Endothelial cell of umbilical vein (primary cell): Measurements from ENCODE around the gene SASH3. TPM values are rescaled to one million over a fixed set of nuclear protein-coding genes. Genes with fewer than 3 reads are reported as not detected.

Experiments
- BruUV-seq: library from RNA; stranded (reverse); fragments of 400-500 nt; replicated peaks from 2 replicates; lab custom pipeline; 2021; lab: Mats Ljungman, UMichigan
- CTCF ChIA-PET: fragments of 300-600, 350-600 bp; sonication (Branson Sonifier 250); formaldehyde crosslinking; loops from one replicate; lab custom pipeline; 2021; ENCODE audit warnings: antibody characterized with exemption, inconsistent platforms; lab: Charles Lee
- POLR2A ChIA-PET: fragments of 300-600, 350-600 bp; sonication (Branson Sonifier 250); formaldehyde crosslinking; loops from one replicate; lab custom pipeline; 2021; ENCODE audit warnings: antibody characterized with exemption, inconsistent platforms; lab: Charles Lee
- DNase-seq: peaks from one replicate; pipeline ENCODE4 v3.0.0-alpha.2; 2011; ENCODE audit warnings: low read depth, low spot score
- FAIRE-seq: peaks from 2 replicates; lab custom pipeline; 2011; peaks lifted over from hg19 to GRCh38; lab: Jason Lieb, UNC
- H2AFZ ChIP-seq: 2 replicates; pipeline ENCODE4 v1.6.0; 2012; ENCODE audit warnings: low read depth, low read length, control low read depth, inconsistent platforms
- H3K27ac ChIP-seq: 2 replicates; pipeline ENCODE4 v1.5.1; 2011; ENCODE audit warnings: low read depth, mild to moderate bottlenecking, control low read depth, low read length, moderate library complexity; ENCODE audit not compliant: insufficient read depth
- H3K27me3 ChIP-seq, 2 experiments: 2 replicates each; pipeline versions ENCODE4 v1.6.0 to v1.6.1; 2011; ENCODE audit warnings: low read length in 2 of 2, mixed read lengths in 1 of 2; ENCODE audit not compliant: control insufficient read depth in 2 of 2, insufficient read depth in 2 of 2
- H3K36me3 ChIP-seq, 2 experiments: 2 replicates in 1 of 2; 3 replicates in 1 of 2; pipeline ENCODE4 v1.5.1; 2011; ENCODE audit warnings: low read length in 2 of 2, mild to moderate bottlenecking in 1 of 2, moderate library complexity in 1 of 2; ENCODE audit not compliant: control insufficient read depth in 2 of 2, insufficient read depth in 2 of 2; ENCODE audit errors: extremely low read depth in 1 of 2
- H3K4me1 ChIP-seq: 3 replicates; pipeline ENCODE4 v1.5.1; 2011; ENCODE audit warnings: mild to moderate bottlenecking, low read length; ENCODE audit not compliant: control insufficient read depth, insufficient read depth; ENCODE audit errors: extremely low read depth
- H3K4me2 ChIP-seq: 2 replicates; pipeline ENCODE4 v1.6.1; 2011; ENCODE audit warnings: low read length, control low read depth, mixed read lengths; ENCODE audit not compliant: insufficient read depth
- H3K4me3 ChIP-seq, 3 experiments: fragments of 200-600 bp in 1 of 3; sonication (generic), shearing (Covaris generic) in 1 of 3; replicated peaks in 1 of 3; 2 replicates each; pipeline ENCODE4 v1.5.1; 2011 to 2016; ENCODE audit warnings: control low read depth in 3 of 3, low read length in 3 of 3, mild to moderate bottlenecking in 2 of 3, inconsistent platforms in 1 of 3, low read depth in 1 of 3, moderate library complexity in 1 of 3; ENCODE audit not compliant: insufficient read depth in 1 of 3
- H3K79me2 ChIP-seq: 2 replicates; pipeline ENCODE4 v1.6.0; 2012; ENCODE audit warnings: low read length, inconsistent platforms; ENCODE audit not compliant: control insufficient read depth, insufficient read depth
- H3K9ac ChIP-seq: replicated peaks from 2 replicates; pipeline ENCODE3; 2011; ENCODE audit warnings: low read length, control low read depth; ENCODE audit not compliant: insufficient read depth; ENCODE audit errors: extremely low read depth
- H3K9me1 ChIP-seq: replicated peaks from 3 replicates; pipeline ENCODE4 v1.6.0; 2011; ENCODE audit warnings: mild to moderate bottlenecking, low read length; ENCODE audit not compliant: control insufficient read depth, insufficient read depth; ENCODE audit errors: extremely low read depth
- H3K9me3 ChIP-seq: replicated peaks from 2 replicates; pipeline ENCODE4 v1.5.1; 2012; ENCODE audit warnings: low read length, inconsistent platforms; ENCODE audit not compliant: control insufficient read depth, insufficient read depth
- H4K20me1 ChIP-seq: replicated peaks from 2 replicates; pipeline ENCODE3; 2011; ENCODE audit warnings: mild to moderate bottlenecking, low read length; ENCODE audit not compliant: control insufficient read depth, insufficient read depth; ENCODE audit errors: extremely low read depth
- EZH2 ChIP-seq: IDR thresholded peaks from 2 replicates; pipeline ENCODE4 v1.6.1; 2012; ENCODE audit warnings: borderline replicate concordance, low read depth, mild to moderate bottlenecking, moderate library complexity, low read length, inconsistent platforms; ENCODE audit not compliant: severe bottlenecking
- FOS ChIP-seq: IDR thresholded peaks from 2 replicates; pipeline ENCODE4 v1.6.1; 2011; ENCODE audit warnings: mild to moderate bottlenecking, low read length, moderate library complexity, borderline replicate concordance; ENCODE audit not compliant: insufficient read depth
- GATA2 ChIP-seq: IDR thresholded peaks from 2 replicates; pipeline ENCODE4 v1.7.0; 2011; ENCODE audit warnings: low read depth, mild to moderate bottlenecking, moderate library complexity, mixed read lengths, low read length; ENCODE audit not compliant: insufficient read length, insufficient read depth
- JUN ChIP-seq: IDR thresholded peaks from 2 replicates; pipeline ENCODE4 v1.6.1; 2011; ENCODE audit warnings: borderline replicate concordance, low read depth; ENCODE audit not compliant: insufficient read length, insufficient read depth
- MYC ChIP-seq: IDR thresholded peaks from one replicate; pipeline ENCODE4 v1.6.1; 2011; ENCODE audit warnings: mild to moderate bottlenecking, low read depth, low read length
- POLR2A ChIP-seq: IDR thresholded peaks from 2 replicates; pipeline ENCODE4 v1.6.1; 2012; ENCODE audit warnings: low read depth, mild to moderate bottlenecking, control low read depth, low read length
- POLR2AphosphoS5 ChIP-seq: IDR thresholded peaks from 2 replicates; pipeline ENCODE4 v1.6.1; 2012; ENCODE audit warnings: low read depth, mild to moderate bottlenecking, control low read depth, low read length, moderate library complexity; ENCODE audit not compliant: insufficient read depth
- dilution Hi-C: fragments of 300-500 bp; cut with MboI; formaldehyde crosslinking; loops from one replicate; pipeline ENCODE4 v1.15.0; 2019; ENCODE audit warnings: low sequenced_read_pairs; ENCODE audit not compliant: extremely low pct_ligation_motif_present
- intact Hi-C: fragments of 100-400 bp; cut with micrococcal nuclease; formaldehyde crosslinking; loops from one replicate; pipeline ENCODE4 v1.10.0; 2022
- polyA plus RNA-seq, 4 experiments: library from polyadenylated mRNA; depleted of rRNA in 3 of 4; stranded (reverse) in 3 of 4; unstranded in 1 of 4; fragments of >200 nt; gene quantifications; 2 replicates each; pipeline versions ENCODE4 v1.2.1 to v1.2.3, GENCODE V29; 2011 to 2012; ENCODE audit warnings: missing spikeins in 1 of 4
- total RNA-seq: library from RNA; stranded (reverse); gene quantifications from 2 replicates; pipeline ENCODE4 v1.2.3, GENCODE V29; 2021
- TF ChIP-seq, protein P1 (sequence below), 2 donors: IDR thresholded peaks; 1 replicate in 1 of 2; 2 replicates in 1 of 2; pipeline ENCODE4 v1.5.1; 2011; ENCODE audit warnings: low read length in 2 of 2, mild to moderate bottlenecking in 2 of 2, moderate library complexity in 2 of 2, control low read depth in 1 of 2, inconsistent platforms in 1 of 2, low read depth in 1 of 2; ENCODE audit not compliant: insufficient read depth in 1 of 2; ENCODE audit errors: extremely low read depth in 1 of 2
- TF ChIP-seq, protein P2 (sequence below): IDR thresholded peaks from 2 replicates; pipeline ENCODE4 v1.6.1; 2011; ENCODE audit not compliant: insufficient read depth, insufficient read length

The SASH3 gene
- total and polyA plus RNA-seq, 2 donors (not counting 3 experiments of a cell fraction or from before 2014, with no cell fraction given), result not detected

DNA sequence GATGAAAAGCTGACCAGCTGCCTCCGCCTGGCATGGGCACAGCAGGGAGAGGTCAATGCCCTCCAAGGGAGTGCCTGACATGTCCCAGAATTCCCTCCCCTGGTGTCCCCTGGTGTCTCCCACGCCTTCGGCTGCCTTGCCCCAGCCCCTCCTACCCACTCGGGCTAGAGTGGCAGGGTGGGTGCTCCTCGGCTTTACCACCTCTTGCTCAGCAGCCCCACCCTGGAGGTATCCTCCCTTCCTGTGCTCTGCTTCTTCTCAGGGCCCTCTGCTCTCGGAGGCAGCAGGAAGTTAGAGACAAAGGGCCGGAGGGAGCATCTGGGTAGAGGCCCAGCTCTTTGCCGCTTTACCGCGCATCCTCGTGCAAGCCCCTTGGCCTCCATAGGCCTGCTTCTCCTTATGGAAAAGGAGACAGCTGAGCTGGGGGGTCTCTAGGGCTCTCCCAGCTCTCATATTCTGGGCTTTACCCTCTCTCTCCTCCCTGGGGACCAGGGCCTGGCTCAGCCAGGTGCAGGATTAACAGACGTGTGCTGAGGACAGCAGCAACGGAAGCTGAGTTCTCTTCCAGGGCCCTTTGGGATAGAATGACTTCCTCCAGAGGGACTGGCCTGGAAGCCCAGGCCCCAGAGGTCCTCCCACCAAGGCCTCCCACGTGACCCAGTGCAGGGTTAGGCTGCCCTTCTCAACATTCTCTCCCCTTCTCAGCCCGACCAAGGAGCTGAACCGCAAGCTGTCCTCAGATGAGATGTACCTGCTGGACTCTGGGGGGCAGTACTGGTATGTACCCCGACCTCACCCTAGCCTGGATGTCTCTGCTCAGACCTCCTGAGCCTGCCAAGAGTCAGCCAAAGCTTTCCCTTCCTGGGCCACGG lies 23.7 kb upstream of the SASH3 start:
- no peak for TF ChIP-seq JUN
- TF ChIP-seq FOS, result no peak
- no peak for TF ChIP-seq POLR2AphosphoS5
- TF ChIP-seq, protein P1, sequence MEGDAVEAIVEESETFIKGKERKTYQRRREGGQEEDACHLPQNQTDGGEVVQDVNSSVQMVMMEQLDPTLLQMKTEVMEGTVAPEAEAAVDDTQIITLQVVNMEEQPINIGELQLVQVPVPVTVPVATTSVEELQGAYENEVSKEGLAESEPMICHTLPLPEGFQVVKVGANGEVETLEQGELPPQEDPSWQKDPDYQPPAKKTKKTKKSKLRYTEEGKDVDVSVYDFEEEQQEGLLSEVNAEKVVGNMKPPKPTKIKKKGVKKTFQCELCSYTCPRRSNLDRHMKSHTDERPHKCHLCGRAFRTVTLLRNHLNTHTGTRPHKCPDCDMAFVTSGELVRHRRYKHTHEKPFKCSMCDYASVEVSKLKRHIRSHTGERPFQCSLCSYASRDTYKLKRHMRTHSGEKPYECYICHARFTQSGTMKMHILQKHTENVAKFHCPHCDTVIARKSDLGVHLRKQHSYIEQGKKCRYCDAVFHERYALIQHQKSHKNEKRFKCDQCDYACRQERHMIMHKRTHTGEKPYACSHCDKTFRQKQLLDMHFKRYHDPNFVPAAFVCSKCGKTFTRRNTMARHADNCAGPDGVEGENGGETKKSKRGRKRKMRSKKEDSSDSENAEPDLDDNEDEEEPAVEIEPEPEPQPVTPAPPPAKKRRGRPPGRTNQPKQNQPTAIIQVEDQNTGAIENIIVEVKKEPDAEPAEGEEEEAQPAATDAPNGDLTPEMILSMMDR (IDR thresholded peaks at IDR 0.05; ENCODE audit: extremely low read depth in 1 of 2, insufficient read depth in 1 of 2, low read depth in 1 of 2, low read length in 2 of 2), result no peak
- TF ChIP-seq GATA2, result no peak
- TF ChIP-seq EZH2, result no peak
- TF ChIP-seq POLR2A, result no peak
- TF ChIP-seq, protein P2, sequence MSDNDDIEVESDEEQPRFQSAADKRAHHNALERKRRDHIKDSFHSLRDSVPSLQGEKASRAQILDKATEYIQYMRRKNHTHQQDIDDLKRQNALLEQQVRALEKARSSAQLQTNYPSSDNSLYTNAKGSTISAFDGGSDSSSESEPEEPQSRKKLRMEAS, result no peak
- TF ChIP-seq MYC, result no peak
- H3K27ac ChIP-seq, result no peak overlapping the region
- no TSS peak for BruUV-seq
- FAIRE-seq (no peak), DNase-seq (no peak)
- dilution Hi-C loops (no loop called here), intact Hi-C loops (loop anchor here (10.0 kb wide), 1 partner anchor 269 kb away; no protein-coding TSS in a partner anchor)
- no peak overlapping the region for H3K4me3 ChIP-seq
- CTCF ChIA-PET, result interaction anchor here (0.6 to 1.6 kb wide), 4 partner anchors 24 to 287 kb away, joined by 3 to 4 read pairs (median 3); partner anchors contain the start of gene SASH3
- H3K9ac ChIP-seq, result no peak overlapping the region
- no peaks in the 10 kb centered on the region for H3K4me1 ChIP-seq
- H3K36me3 ChIP-seq, result no peaks in the 10 kb centered on the region
- H2AFZ ChIP-seq, result no peak overlapping the region
- H3K27me3 ChIP-seq, result no peaks in the 10 kb centered on the region
- no peaks in the 10 kb centered on the region for H3K9me3 ChIP-seq
- H3K4me2 ChIP-seq, result no peak overlapping the region
- H3K79me2 ChIP-seq, result no peaks in the 10 kb centered on the region
- no peaks in the 10 kb centered on the region for H3K9me1 ChIP-seq
- POLR2A ChIA-PET, result no interaction called here
- H4K20me1 ChIP-seq, result no peaks in the 10 kb centered on the region
